Fibroblast of skin of left biceps (primary cell): ENCODE results near the gene BEND3.
"Not testable (repeated sequence)": the region's sequence is repeated elsewhere in the genome, so short reads cannot be mapped to it uniquely, and the experiment has no call there.

Experiments
- DNase-seq, 2 experiments: peaks; one replicate each; pipeline ENCODE4 v3.0.0-alpha.2; 2013; ENCODE audit warnings: low read depth in 2 of 2

The BEND3 gene

GRCh38 chr6:107114926-107115694 lies at the start of gene BEND3:
Gene BEND3 (minus strand): TSS chr6:107115515. CDS start chr6:107099285, 16,230 bp downstream.
- no peak for DNase-seq

GRCh38 chr6:107164299-107164698 lies 49.0 kb upstream of the BEND3 start:
- not testable (repeated sequence) for DNase-seq

- DNase-seq = no peak
Observed at GRCh38 chr6:107161521-107161920, 46.2 kb upstream of the BEND3 start.

- DNase-seq = no peak
Observed at GRCh38 chr6:107156617-107157016, 41.3 kb upstream of the BEND3 start.

GRCh38 chr6:107154801-107155160 lies 39.5 kb upstream of the BEND3 start:
- no peak for DNase-seq

- no peak for DNase-seq
Observed at GRCh38 chr6:107154131-107154800, 39.0 kb upstream of the BEND3 start.

GRCh38 chr6:107152638-107153430 lies 37.5 kb upstream of the BEND3 start:
- no peak for DNase-seq

GRCh38 chr6:107144666-107145065 lies 29.4 kb upstream of the BEND3 start:
- no peak for DNase-seq

- no peak for DNase-seq
Observed at GRCh38 chr6:107144014-107144413, 28.7 kb upstream of the BEND3 start.

GRCh38 chr6:107140581-107140980 lies 25.3 kb upstream of the BEND3 start:
- no peak for DNase-seq

GRCh38 chr6:107136324-107136723 lies 21.0 kb upstream of the BEND3 start:
- not testable (repeated sequence) for DNase-seq

- not testable (repeated sequence) for DNase-seq
Observed at GRCh38 chr6:107135048-107135680, 19.8 kb upstream of the BEND3 start.

GRCh38 chr6:107132330-107132954 lies 17.1 kb upstream of the BEND3 start:
- DNase-seq = no peak

GRCh38 chr6:107129370-107129925 lies 14.1 kb upstream of the BEND3 start:
- DNase-seq = no peak

GRCh38 chr6:107128577-107128976 lies 13.3 kb upstream of the BEND3 start:
- no peak for DNase-seq

- DNase-seq = peak in 1 of 2 experiments; percentile 25
Observed at GRCh38 chr6:107128175-107128574, 12.9 kb upstream of the BEND3 start.

GRCh38 chr6:107125771-107126170 lies 10.5 kb upstream of the BEND3 start:
- no peak for DNase-seq

GRCh38 chr6:107124934-107125348 lies 9.6 kb upstream of the BEND3 start:
- DNase-seq = no peak

GRCh38 chr6:107123501-107123900 lies 8.2 kb upstream of the BEND3 start:
- DNase-seq = no peak

- DNase-seq = no peak
Observed at GRCh38 chr6:107122748-107123147, 7.4 kb upstream of the BEND3 start.

GRCh38 chr6:107121964-107122495 lies 6.7 kb upstream of the BEND3 start:
- no peak for DNase-seq
